Measurements from ENCODE around the gene IL1A. TPM values are rescaled to one million over a fixed set of nuclear protein-coding genes. Genes with fewer than 3 reads are reported as not detected.

Gene IL1A
- total and polyA plus RNA-seq, 10 of the 15 experiments (the other 5 are each of a cell fraction or from before 2014, with no cell fraction given) = 0.10 to 8.7 (median 6.9) TPM

Other genes with a start within 250 kb of the IL1A start
Only the 7 nearest of the 9 such genes appear.
- 25.7 and 37.2 TPM in 2 replicates for gene CHCHD5, start 199.9 kb downstream of the IL1A start, total RNA-seq (2014; rRNA removed)
- gene CHCHD5, start 199.9 kb downstream of the IL1A start, total RNA-seq (2014; rRNA removed; fragmentation: Illumina TruSeq; extraction: Trizol) = 21.5 and 22.9 TPM in 2 replicates
- 40.6 and 43.1 TPM in 2 replicates for gene CHCHD5, start 199.9 kb downstream of the IL1A start, total RNA-seq (2021)
- gene CHCHD5, start 199.9 kb downstream of the IL1A start, polyA plus RNA-seq (2011; rRNA removed) = 10.0 and 18.5 TPM in 2 replicates
- 2.7 and 16.4 TPM in 2 replicates for gene CHCHD5, start 199.9 kb downstream of the IL1A start, polyA plus RNA-seq (2014; fragmentation: Illumina TruSeq; extraction: Trizol)
- 10 to 100 TPM; 65.1 to 85.6 TPM for gene CHCHD5, start 199.9 kb downstream of the IL1A start, polyA plus RNA-seq (2014; fragmentation: Nextera tagmentation; extraction: Ambion mirVana)
- gene CHCHD5, start 199.9 kb downstream of the IL1A start, polyA plus RNA-seq (2014; rRNA removed) = 47.4 and 56.8 TPM in 2 replicates
- 100 to 1,000 TPM; 104 to 118 TPM for gene CHCHD5, start 199.9 kb downstream of the IL1A start, polyA plus RNA-seq (2016; fragmentation: Nextera tagmentation; extraction: Ambion mirVana)
- 39.0 and 42.2 TPM in 2 replicates for gene SLC20A1, start 138.6 kb downstream of the IL1A start, total RNA-seq (2014; rRNA removed)
- gene SLC20A1, start 138.6 kb downstream of the IL1A start, total RNA-seq (2014; rRNA removed; fragmentation: Illumina TruSeq; extraction: Trizol) = 40.5 and 41.2 TPM in 2 replicates
- 50.5 and 59.1 TPM in 2 replicates for gene SLC20A1, start 138.6 kb downstream of the IL1A start, total RNA-seq (2021)
- gene SLC20A1, start 138.6 kb downstream of the IL1A start, polyA plus RNA-seq (2011; rRNA removed) = 45.3 and 48.6 TPM in 2 replicates
- 46.8 and 59.1 TPM in 2 replicates for gene SLC20A1, start 138.6 kb downstream of the IL1A start, polyA plus RNA-seq (2014; fragmentation: Illumina TruSeq; extraction: Trizol)
- gene SLC20A1, start 138.6 kb downstream of the IL1A start, polyA plus RNA-seq (2014; fragmentation: Nextera tagmentation; extraction: Ambion mirVana) = 10 to 100 TPM; 21.2 to 22.6 TPM
- gene SLC20A1, start 138.6 kb downstream of the IL1A start, polyA plus RNA-seq (2014; rRNA removed) = 37.6 and 39.8 TPM in 2 replicates
- gene SLC20A1, start 138.6 kb downstream of the IL1A start, polyA plus RNA-seq (2016; fragmentation: Nextera tagmentation; extraction: Ambion mirVana) = 10 to 100 TPM; 46.9 to 49.5 TPM
- gene NT5DC4, start 63.5 kb downstream of the IL1A start, total RNA-seq (2014; rRNA removed) = 0.34 and 0.38 TPM in 2 replicates
- gene NT5DC4, start 63.5 kb downstream of the IL1A start, total RNA-seq (2014; rRNA removed; fragmentation: Illumina TruSeq; extraction: Trizol) = 0.18 TPM in 1 of 2 replicates, not detected in the other
- 0.85 TPM in 1 of 2 replicates, not detected in the other for gene NT5DC4, start 63.5 kb downstream of the IL1A start, total RNA-seq (2021)
- 1.6 and 2.7 TPM in 2 replicates for gene NT5DC4, start 63.5 kb downstream of the IL1A start, polyA plus RNA-seq (2011; rRNA removed)
- 0.04 and 0.10 TPM in 2 replicates for gene NT5DC4, start 63.5 kb downstream of the IL1A start, polyA plus RNA-seq (2014; fragmentation: Illumina TruSeq; extraction: Trizol)
- 1 to 10 TPM in 1 of 2 experiments, under 1 TPM in 1; 0.31 to 2.6 TPM for gene NT5DC4, start 63.5 kb downstream of the IL1A start, polyA plus RNA-seq (2014; fragmentation: Nextera tagmentation; extraction: Ambion mirVana)
- gene NT5DC4, start 63.5 kb downstream of the IL1A start, polyA plus RNA-seq (2014; rRNA removed) = 0.15 and 0.51 TPM in 2 replicates
- under 1 TPM; 0.11 to 0.13 TPM for gene NT5DC4, start 63.5 kb downstream of the IL1A start, polyA plus RNA-seq (2016; fragmentation: Nextera tagmentation; extraction: Ambion mirVana)
- gene CKAP2L, start 19.9 kb downstream of the IL1A start, total RNA-seq (2014; rRNA removed) = 18.1 and 21.1 TPM in 2 replicates
- 18.2 and 19.0 TPM in 2 replicates for gene CKAP2L, start 19.9 kb downstream of the IL1A start, total RNA-seq (2014; rRNA removed; fragmentation: Illumina TruSeq; extraction: Trizol)
- gene CKAP2L, start 19.9 kb downstream of the IL1A start, total RNA-seq (2021) = 20.7 and 23.7 TPM in 2 replicates
- gene CKAP2L, start 19.9 kb downstream of the IL1A start, polyA plus RNA-seq (2011; rRNA removed) = 14.9 and 20.8 TPM in 2 replicates
- gene CKAP2L, start 19.9 kb downstream of the IL1A start, polyA plus RNA-seq (2014; fragmentation: Illumina TruSeq; extraction: Trizol) = 30.6 and 38.3 TPM in 2 replicates
- 10 to 100 TPM; 10.5 to 19.7 TPM for gene CKAP2L, start 19.9 kb downstream of the IL1A start, polyA plus RNA-seq (2014; fragmentation: Nextera tagmentation; extraction: Ambion mirVana)
- gene CKAP2L, start 19.9 kb downstream of the IL1A start, polyA plus RNA-seq (2014; rRNA removed) = 13.7 and 14.5 TPM in 2 replicates
- gene CKAP2L, start 19.9 kb downstream of the IL1A start, polyA plus RNA-seq (2016; fragmentation: Nextera tagmentation; extraction: Ambion mirVana) = 10 to 100 TPM; 27.4 to 37.4 TPM
- gene IL1B, start 52.3 kb upstream of the IL1A start, total RNA-seq (2014; rRNA removed) = 0.93 and 1.4 TPM in 2 replicates
- gene IL1B, start 52.3 kb upstream of the IL1A start, total RNA-seq (2014; rRNA removed; fragmentation: Illumina TruSeq; extraction: Trizol) = 0.88 and 1.0 TPM in 2 replicates
- gene IL1B, start 52.3 kb upstream of the IL1A start, total RNA-seq (2021) = 0.64 and 0.72 TPM in 2 replicates
- 0.30 and 0.35 TPM in 2 replicates for gene IL1B, start 52.3 kb upstream of the IL1A start, polyA plus RNA-seq (2011; rRNA removed)
- 1.3 and 1.4 TPM in 2 replicates for gene IL1B, start 52.3 kb upstream of the IL1A start, polyA plus RNA-seq (2014; fragmentation: Illumina TruSeq; extraction: Trizol)
- 1 to 10 TPM in 1 of 2 experiments, under 1 TPM in 1; 0.57 to 1.6 TPM for gene IL1B, start 52.3 kb upstream of the IL1A start, polyA plus RNA-seq (2014; fragmentation: Nextera tagmentation; extraction: Ambion mirVana)
- 0.88 and 1.2 TPM in 2 replicates for gene IL1B, start 52.3 kb upstream of the IL1A start, polyA plus RNA-seq (2014; rRNA removed)
- under 1 TPM; 0.20 to 0.32 TPM for gene IL1B, start 52.3 kb upstream of the IL1A start, polyA plus RNA-seq (2016; fragmentation: Nextera tagmentation; extraction: Ambion mirVana)
- gene IL37, start 126.7 kb upstream of the IL1A start, total RNA-seq (2014; rRNA removed) = not detected in 2 replicates
- not detected in 2 replicates for gene IL37, start 126.7 kb upstream of the IL1A start, total RNA-seq (2014; rRNA removed; fragmentation: Illumina TruSeq; extraction: Trizol)
- not detected in 2 replicates for gene IL37, start 126.7 kb upstream of the IL1A start, total RNA-seq (2021)
- not detected in 2 replicates for gene IL37, start 126.7 kb upstream of the IL1A start, polyA plus RNA-seq (2011; rRNA removed)
- gene IL37, start 126.7 kb upstream of the IL1A start, polyA plus RNA-seq (2014; fragmentation: Illumina TruSeq; extraction: Trizol) = 0.41 TPM in 1 of 2 replicates, not detected in the other
- gene IL37, start 126.7 kb upstream of the IL1A start, polyA plus RNA-seq (2014; fragmentation: Nextera tagmentation; extraction: Ambion mirVana) = not detected
- gene IL37, start 126.7 kb upstream of the IL1A start, polyA plus RNA-seq (2014; rRNA removed) = 0.54 TPM in 1 of 2 replicates, not detected in the other
- gene IL37, start 126.7 kb upstream of the IL1A start, polyA plus RNA-seq (2016; fragmentation: Nextera tagmentation; extraction: Ambion mirVana) = not detected
- gene IL36G, start 193.5 kb upstream of the IL1A start, total RNA-seq (2014; rRNA removed) = not detected in 2 replicates
- gene IL36G, start 193.5 kb upstream of the IL1A start, total RNA-seq (2014; rRNA removed; fragmentation: Illumina TruSeq; extraction: Trizol) = not detected in 2 replicates
- not detected in 2 replicates for gene IL36G, start 193.5 kb upstream of the IL1A start, total RNA-seq (2021)
- 0.17 TPM in 1 of 2 replicates, not detected in the other for gene IL36G, start 193.5 kb upstream of the IL1A start, polyA plus RNA-seq (2011; rRNA removed)
- gene IL36G, start 193.5 kb upstream of the IL1A start, polyA plus RNA-seq (2014; fragmentation: Illumina TruSeq; extraction: Trizol) = not detected in 2 replicates
- under 1 TPM in 1 of 2 experiments, not detected in 1; 0.10 TPM for gene IL36G, start 193.5 kb upstream of the IL1A start, polyA plus RNA-seq (2014; fragmentation: Nextera tagmentation; extraction: Ambion mirVana)
- gene IL36G, start 193.5 kb upstream of the IL1A start, polyA plus RNA-seq (2014; rRNA removed) = 0.37 TPM in 1 of 2 replicates, not detected in the other
- gene IL36G, start 193.5 kb upstream of the IL1A start, polyA plus RNA-seq (2016; fragmentation: Nextera tagmentation; extraction: Ambion mirVana) = not detected

All from GM12878 (cell line).